GM12873 (cell line): ENCODE measurements around the gene PPP1R37.

Experiments used
- TF ChIP-seq, protein P1 (sequence below): IDR thresholded peaks from 2 replicates; pipeline ENCODE4 v1.5.1; 2012; ENCODE audit warnings: low read depth, mild to moderate bottlenecking, moderate library complexity, low read length, control low read depth; ENCODE audit not compliant: insufficient read depth; ENCODE audit errors: missing control alignments

The PPP1R37 gene

DNA sequence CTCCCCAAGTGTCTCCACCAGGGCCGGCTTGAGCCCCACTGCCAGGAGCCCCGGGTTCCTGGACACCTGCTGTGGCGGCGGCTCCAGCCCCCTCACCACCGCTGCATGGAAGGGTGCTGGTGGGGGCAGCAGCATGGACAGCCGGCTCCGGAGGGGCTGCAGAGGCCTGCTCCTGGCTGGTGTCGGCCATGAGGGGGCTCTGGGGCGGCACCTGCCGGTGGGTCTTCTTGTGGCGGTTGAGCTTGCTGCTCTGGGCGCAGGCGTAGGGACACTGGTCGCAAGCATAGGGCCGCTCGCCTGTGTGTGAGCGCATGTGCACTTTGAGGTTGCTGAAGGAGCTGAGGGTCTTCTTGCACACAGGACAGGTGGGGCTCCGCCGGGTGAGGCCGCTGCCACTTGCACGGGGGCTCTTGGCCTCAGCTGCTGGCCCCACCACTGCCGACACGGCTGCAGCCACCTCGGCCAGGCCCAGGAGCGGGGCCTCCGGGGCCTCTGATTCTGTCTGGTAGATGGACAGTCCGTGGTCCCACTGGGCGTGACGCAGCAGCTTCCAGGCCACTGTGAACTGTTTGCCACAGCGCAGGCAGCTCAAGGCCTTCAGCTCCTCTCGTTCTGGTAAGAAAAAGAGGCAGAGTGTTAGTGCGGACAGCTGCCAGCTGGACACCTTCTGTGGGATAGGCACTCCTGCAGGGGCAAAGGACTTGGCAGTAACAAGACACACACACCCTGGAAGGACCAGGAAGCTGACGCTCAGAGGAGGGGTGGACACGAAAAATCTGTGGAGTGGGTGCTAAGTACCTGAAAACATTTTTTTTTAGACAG is 20.8 kb upstream of the PPP1R37 start:
- TF ChIP-seq, protein P1, sequence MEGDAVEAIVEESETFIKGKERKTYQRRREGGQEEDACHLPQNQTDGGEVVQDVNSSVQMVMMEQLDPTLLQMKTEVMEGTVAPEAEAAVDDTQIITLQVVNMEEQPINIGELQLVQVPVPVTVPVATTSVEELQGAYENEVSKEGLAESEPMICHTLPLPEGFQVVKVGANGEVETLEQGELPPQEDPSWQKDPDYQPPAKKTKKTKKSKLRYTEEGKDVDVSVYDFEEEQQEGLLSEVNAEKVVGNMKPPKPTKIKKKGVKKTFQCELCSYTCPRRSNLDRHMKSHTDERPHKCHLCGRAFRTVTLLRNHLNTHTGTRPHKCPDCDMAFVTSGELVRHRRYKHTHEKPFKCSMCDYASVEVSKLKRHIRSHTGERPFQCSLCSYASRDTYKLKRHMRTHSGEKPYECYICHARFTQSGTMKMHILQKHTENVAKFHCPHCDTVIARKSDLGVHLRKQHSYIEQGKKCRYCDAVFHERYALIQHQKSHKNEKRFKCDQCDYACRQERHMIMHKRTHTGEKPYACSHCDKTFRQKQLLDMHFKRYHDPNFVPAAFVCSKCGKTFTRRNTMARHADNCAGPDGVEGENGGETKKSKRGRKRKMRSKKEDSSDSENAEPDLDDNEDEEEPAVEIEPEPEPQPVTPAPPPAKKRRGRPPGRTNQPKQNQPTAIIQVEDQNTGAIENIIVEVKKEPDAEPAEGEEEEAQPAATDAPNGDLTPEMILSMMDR: no peak

- TF ChIP-seq, protein P1: no peak
These were observed 18.2 kb upstream of the PPP1R37 start for GRCh38 chr19:45074744-45075300.

DNA sequence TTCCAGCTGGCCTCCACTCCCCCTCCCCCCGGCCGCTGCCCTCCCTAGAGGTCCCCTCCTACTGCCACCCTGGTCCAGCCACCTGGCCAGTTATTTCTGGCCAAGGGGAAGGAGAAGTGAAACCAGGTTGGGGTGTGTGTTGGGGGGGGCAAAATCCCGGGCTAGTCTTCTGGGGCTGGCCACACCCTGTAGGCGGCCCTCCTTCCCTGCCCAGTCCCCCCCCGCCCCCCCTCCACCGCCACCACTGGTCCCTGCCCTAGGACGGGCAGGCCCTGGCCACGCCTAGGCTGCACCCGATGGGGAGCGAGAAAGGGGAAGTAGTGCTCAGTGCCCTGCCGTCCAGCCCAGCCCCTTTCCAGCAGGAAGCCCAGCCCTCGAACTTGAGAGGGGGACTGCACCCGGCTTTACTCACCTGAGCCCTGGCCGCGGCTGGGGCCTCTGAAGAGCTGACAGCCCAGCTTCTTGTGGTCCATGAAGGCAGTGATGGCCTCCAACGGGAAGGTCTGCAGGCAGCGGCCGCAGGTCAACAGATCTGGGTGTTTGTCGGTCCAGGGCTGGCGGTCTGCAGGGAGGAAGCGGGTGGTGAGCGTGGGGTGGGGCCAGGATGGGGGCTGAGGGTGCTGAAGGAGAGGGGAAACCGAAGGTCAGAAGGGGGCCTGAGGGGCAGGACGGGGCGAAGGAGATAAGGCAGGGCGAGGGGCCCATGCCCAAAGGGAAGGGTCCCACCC is 17.5 kb upstream of the PPP1R37 start:
- TF ChIP-seq, protein P1: no peak

- TF ChIP-seq, protein P1: no peak
These were observed 16.7 kb upstream of the PPP1R37 start, which contains the start of gene ZNF296 for GRCh38 chr19:45076029-45076850. Gene ZNF296 (minus strand): TSS chr19:45076478. CDS start chr19:45076373, 105 bp downstream.

DNA sequence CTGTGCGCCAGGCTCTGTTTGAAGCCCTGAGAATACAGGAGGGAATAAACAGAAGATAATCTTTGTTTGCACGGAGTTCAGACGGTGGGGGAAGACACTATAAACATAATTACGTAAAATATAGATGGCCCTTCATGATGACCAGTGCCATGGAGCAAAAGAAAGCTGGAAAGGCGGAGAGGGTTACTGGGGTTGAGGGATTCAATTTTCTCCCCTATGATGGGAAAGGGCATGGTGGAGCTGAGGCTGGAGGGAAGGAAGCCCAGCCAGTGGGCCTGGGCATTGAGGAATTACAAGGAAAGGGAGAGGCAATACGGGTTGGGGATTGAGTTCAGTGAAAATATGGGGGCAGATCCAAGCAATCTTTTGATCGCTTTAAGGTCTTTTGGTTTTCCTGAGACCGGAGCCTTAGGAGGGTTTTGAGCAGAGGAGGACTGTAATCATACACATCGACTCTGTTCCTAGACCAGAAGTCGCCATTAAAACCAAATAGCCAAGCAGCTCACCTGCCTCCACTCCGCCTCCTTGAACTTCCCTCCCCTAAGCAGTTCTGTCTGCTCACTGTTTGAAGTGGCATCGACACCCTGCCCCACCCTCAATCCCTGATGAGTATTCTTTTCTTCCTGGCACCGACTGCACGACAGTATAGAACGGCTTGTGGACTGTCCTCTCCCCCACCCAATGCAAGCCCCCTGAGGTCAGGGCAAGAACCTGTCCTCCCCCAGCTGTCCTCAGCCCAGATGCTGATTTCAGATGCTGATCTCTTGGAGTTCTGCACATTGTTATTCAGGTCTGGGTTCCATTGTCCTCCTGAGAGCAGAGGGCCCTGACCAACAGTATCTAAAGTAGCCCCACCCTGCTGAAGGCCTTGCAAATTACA is 15.9 kb upstream of the PPP1R37 start:
- TF ChIP-seq, protein P1: no peak

DNA sequence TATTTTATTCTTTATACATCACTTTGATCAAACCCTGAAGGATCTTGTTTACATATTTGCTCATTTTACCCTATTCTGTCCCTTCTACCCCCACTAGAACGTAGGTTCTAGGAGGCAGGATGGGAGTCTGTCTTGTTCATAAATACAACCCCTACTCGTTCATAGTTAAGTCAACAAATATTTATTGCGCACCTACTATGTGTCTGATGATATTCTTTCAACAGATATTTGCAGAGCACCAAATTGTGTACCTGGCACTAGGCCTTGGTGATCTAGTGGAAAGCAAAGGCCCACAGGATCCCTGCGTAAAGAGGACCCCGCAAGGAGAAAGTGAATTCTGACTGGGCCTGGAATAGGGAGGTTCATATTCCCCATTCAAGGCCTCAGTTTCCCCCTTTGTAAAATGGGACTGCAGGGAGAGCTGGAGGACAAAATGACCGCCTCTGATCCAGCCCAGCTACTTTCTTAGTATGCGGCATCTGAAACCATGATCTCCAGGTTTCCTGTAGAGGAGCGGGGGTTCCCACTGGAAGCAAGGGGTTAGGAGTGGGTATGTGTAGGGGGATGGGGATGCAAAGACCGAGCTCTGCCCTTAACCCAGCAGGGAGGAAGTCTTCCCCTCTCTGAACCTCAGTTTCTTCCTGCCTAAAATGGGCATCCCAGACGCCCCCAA is 14.5 kb upstream of the PPP1R37 start:
- TF ChIP-seq, protein P1: no peak
